Suprapubic skin (tissue), 4 donors: ENCODE measurements around the gene TYW5.

Source experiments
- POLR2A ChIP-seq, 2 donors: fragments of 450-650 bp; IDR thresholded peaks; one replicate each; pipeline ENCODE4 v1.6.1; 2017; ENCODE audit warnings: antibody characterized with exemption in 2 of 2, mild to moderate bottlenecking in 2 of 2, moderate library complexity in 2 of 2
- POLR2AphosphoS5 ChIP-seq, 3 donors: sonication (generic); formaldehyde crosslinking; IDR thresholded peaks; one replicate each; pipeline ENCODE4 v1.6.1; 2017; ENCODE audit warnings: antibody characterized with exemption in 3 of 3
- TF ChIP-seq, protein P1 (sequence below), 2 donors: fragments of 200-600 bp in 1 of 2; fragments of 450-650 bp in 1 of 2; sonication (generic) in 1 of 2; IDR thresholded peaks; one replicate each; pipeline ENCODE4 v1.5.1; 2016 to 2019; ENCODE audit warnings: antibody characterized with exemption in 2 of 2, mild to moderate bottlenecking in 1 of 2, moderate library complexity in 1 of 2

- TF ChIP-seq, protein P1, sequence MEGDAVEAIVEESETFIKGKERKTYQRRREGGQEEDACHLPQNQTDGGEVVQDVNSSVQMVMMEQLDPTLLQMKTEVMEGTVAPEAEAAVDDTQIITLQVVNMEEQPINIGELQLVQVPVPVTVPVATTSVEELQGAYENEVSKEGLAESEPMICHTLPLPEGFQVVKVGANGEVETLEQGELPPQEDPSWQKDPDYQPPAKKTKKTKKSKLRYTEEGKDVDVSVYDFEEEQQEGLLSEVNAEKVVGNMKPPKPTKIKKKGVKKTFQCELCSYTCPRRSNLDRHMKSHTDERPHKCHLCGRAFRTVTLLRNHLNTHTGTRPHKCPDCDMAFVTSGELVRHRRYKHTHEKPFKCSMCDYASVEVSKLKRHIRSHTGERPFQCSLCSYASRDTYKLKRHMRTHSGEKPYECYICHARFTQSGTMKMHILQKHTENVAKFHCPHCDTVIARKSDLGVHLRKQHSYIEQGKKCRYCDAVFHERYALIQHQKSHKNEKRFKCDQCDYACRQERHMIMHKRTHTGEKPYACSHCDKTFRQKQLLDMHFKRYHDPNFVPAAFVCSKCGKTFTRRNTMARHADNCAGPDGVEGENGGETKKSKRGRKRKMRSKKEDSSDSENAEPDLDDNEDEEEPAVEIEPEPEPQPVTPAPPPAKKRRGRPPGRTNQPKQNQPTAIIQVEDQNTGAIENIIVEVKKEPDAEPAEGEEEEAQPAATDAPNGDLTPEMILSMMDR (IDR thresholded peaks at IDR 0.05): no peak
- TF ChIP-seq POLR2A (IDR thresholded peaks at IDR 0.05): no peak
- TF ChIP-seq POLR2AphosphoS5 (IDR thresholded peaks at IDR 0.05): no peak
Measured at GRCh38 chr2:199896617-199897016, 58.7 kb downstream of the TYW5 start.
